ENCODE data around the gene TSTD1. TPM values are rescaled to one million over a fixed set of nuclear protein-coding genes. Genes with fewer than 3 reads are reported as not detected.

The TSTD1 gene
- total and polyA plus RNA-seq, 2 donors (not counting 1 experiment from before 2014, with no cell fraction given) = 0.24 to 0.66 TPM

- Histone ChIP-seq H3K36me3 (ENCODE audit: control insufficient read depth, insufficient read depth, low read length) (no peaks in the 10 kb centered on the region), H3K4me1 (ENCODE audit: control insufficient read depth, extremely low read depth, insufficient read depth, low read length) (no peaks in the 10 kb centered on the region), H3K27me3 (ENCODE audit: control insufficient read depth, insufficient read depth, low read length) (no peaks in the 10 kb centered on the region), H4K20me1 (ENCODE audit: control insufficient read depth, extremely low read depth, insufficient read depth, low read length) (no peaks in the 10 kb centered on the region), H3K79me2 (ENCODE audit: control insufficient read depth, insufficient read depth, low read length) (no peaks in the 10 kb centered on the region), H3K9me3 (ENCODE audit: control insufficient read depth, insufficient read depth, low read depth, low read length) (no peaks in the 10 kb centered on the region), H2AFZ (ENCODE audit: low read length) (no peak overlapping the region), H3K27ac (ENCODE audit: insufficient read depth, low read length) (no peak overlapping the region), H3K4me2 (ENCODE audit: extremely low read depth, insufficient read depth, low read length) (no peak overlapping the region), H3K9ac (ENCODE audit: insufficient read depth, low read length) (no peak overlapping the region), H3K4me3 (replicated peaks in 1 of 4; ENCODE audit: control extremely low read depth in 1 of 4, insufficient read depth in 1 of 4, low read depth in 3 of 4, low read length in 4 of 4) (no peak overlapping the region)
- DNase-seq (ENCODE audit: low read depth in 2 of 2) = no peak
- TF ChIP-seq EZH2 (IDR thresholded peaks at IDR 0.05; ENCODE audit: low read length, missing control alignments) = no peak
- no peak for TF ChIP-seq CTCF (conservative IDR thresholded peaks at IDR 0.05 in 1 of 2, IDR thresholded peaks at IDR 0.05 in 1 of 2; ENCODE audit: low read depth in 1 of 2, low read length in 2 of 2)
Measured at GRCh38 chr1:160999376-160999775, 39.4 kb downstream of the TSTD1 start.

GRCh38 chr1:160997323-160998038 is 41.3 kb downstream of the TSTD1 start:
- H3K4me2 ChIP-seq (ENCODE audit: extremely low read depth, insufficient read depth, low read length) = no peak overlapping the region
- H3K4me3 ChIP-seq (replicated peaks in 1 of 4; ENCODE audit: control extremely low read depth in 1 of 4, insufficient read depth in 1 of 4, low read depth in 3 of 4, low read length in 4 of 4) = no peak overlapping the region
- peak; percentile 63 for DNase-seq (ENCODE audit: low read depth in 2 of 2)
- no peaks in the 10 kb centered on the region for H3K36me3 ChIP-seq (ENCODE audit: control insufficient read depth, insufficient read depth, low read length)
- no peaks in the 10 kb centered on the region for H3K9me3 ChIP-seq (ENCODE audit: control insufficient read depth, insufficient read depth, low read depth, low read length)
- no peak for TF ChIP-seq EZH2 (IDR thresholded peaks at IDR 0.05; ENCODE audit: low read length, missing control alignments)
- peak; percentile 65 to 72 for TF ChIP-seq CTCF (conservative IDR thresholded peaks at IDR 0.05 in 1 of 2, IDR thresholded peaks at IDR 0.05 in 1 of 2; ENCODE audit: low read depth in 1 of 2, low read length in 2 of 2)
- H3K27ac ChIP-seq (ENCODE audit: insufficient read depth, low read length) = no peak overlapping the region
- no peaks in the 10 kb centered on the region for H3K27me3 ChIP-seq (ENCODE audit: control insufficient read depth, insufficient read depth, low read length)
- no peak overlapping the region for H2AFZ ChIP-seq (ENCODE audit: low read length)
- H4K20me1 ChIP-seq (ENCODE audit: control insufficient read depth, extremely low read depth, insufficient read depth, low read length) = no peaks in the 10 kb centered on the region
- no peak overlapping the region for H3K9ac ChIP-seq (ENCODE audit: insufficient read depth, low read length)
- no peaks in the 10 kb centered on the region for H3K79me2 ChIP-seq (ENCODE audit: control insufficient read depth, insufficient read depth, low read length)
- no peaks in the 10 kb centered on the region for H3K4me1 ChIP-seq (ENCODE audit: control insufficient read depth, extremely low read depth, insufficient read depth, low read length)

GRCh38 chr1:160996178-160996577 is 42.6 kb downstream of the TSTD1 start:
- Histone ChIP-seq H4K20me1 (ENCODE audit: control insufficient read depth, extremely low read depth, insufficient read depth, low read length) (no peaks in the 10 kb centered on the region), H3K4me3 (replicated peaks in 1 of 4; ENCODE audit: control extremely low read depth in 1 of 4, insufficient read depth in 1 of 4, low read depth in 3 of 4, low read length in 4 of 4) (no peak overlapping the region), H2AFZ (ENCODE audit: low read length) (no peak overlapping the region), H3K27me3 (ENCODE audit: control insufficient read depth, insufficient read depth, low read length) (no peaks in the 10 kb centered on the region), H3K4me2 (ENCODE audit: extremely low read depth, insufficient read depth, low read length) (no peak overlapping the region), H3K9me3 (ENCODE audit: control insufficient read depth, insufficient read depth, low read depth, low read length) (no peaks in the 10 kb centered on the region), H3K27ac (ENCODE audit: insufficient read depth, low read length) (no peak overlapping the region), H3K79me2 (ENCODE audit: control insufficient read depth, insufficient read depth, low read length) (no peaks in the 10 kb centered on the region), H3K36me3 (ENCODE audit: control insufficient read depth, insufficient read depth, low read length) (no peaks in the 10 kb centered on the region), H3K9ac (ENCODE audit: insufficient read depth, low read length) (no peak overlapping the region), H3K4me1 (ENCODE audit: control insufficient read depth, extremely low read depth, insufficient read depth, low read length) (no peaks in the 10 kb centered on the region)
- DNase-seq (ENCODE audit: low read depth in 2 of 2) = peak in 1 of 2 donors; percentile 85
- TF ChIP-seq EZH2 (IDR thresholded peaks at IDR 0.05; ENCODE audit: low read length, missing control alignments) (no peak), CTCF (conservative IDR thresholded peaks at IDR 0.05 in 1 of 2, IDR thresholded peaks at IDR 0.05 in 1 of 2; ENCODE audit: low read depth in 1 of 2, low read length in 2 of 2) (no peak)
